GM18868 (cell line): ENCODE data around the gene CNNM2.

ENCODE experiments used
- ATAC-seq: cut with Tn5 transposase; IDR thresholded peaks from one replicate; pipeline ENCODE4 v1.9.1; 2021; ENCODE audit warnings: mild to moderate bottlenecking, moderate library complexity; ENCODE audit not compliant: unreplicated experiment

CNNM2 gene

GRCh38 chr10:103100620-103101019 is 182.5 kb downstream of the CNNM2 start:
- no peak for ATAC-seq

- ATAC-seq: no peak
Measured at GRCh38 chr10:103102195-103102594, 184.1 kb downstream of the CNNM2 start.

- no peak for ATAC-seq
Measured at GRCh38 chr10:103103989-103104388, 185.9 kb downstream of the CNNM2 start.

- ATAC-seq: no peak
Measured at GRCh38 chr10:103104721-103105120, 186.6 kb downstream of the CNNM2 start.

- no peak for ATAC-seq
Measured at GRCh38 chr10:103105462-103105861, 187.4 kb downstream of the CNNM2 start.

GRCh38 chr10:103106539-103106938 is 188.4 kb downstream of the CNNM2 start:
- ATAC-seq: no peak

GRCh38 chr10:103109821-103110220 is 191.7 kb downstream of the CNNM2 start:
- ATAC-seq: no peak

GRCh38 chr10:103110407-103110806 is 192.3 kb downstream of the CNNM2 start:
- no peak for ATAC-seq

- peak; percentile 66 for ATAC-seq
Measured at GRCh38 chr10:103111031-103111917, 193.2 kb downstream of the CNNM2 start.

- ATAC-seq: peak; percentile 60
Measured at GRCh38 chr10:103111918-103112877, 194.1 kb downstream of the CNNM2 start.

- ATAC-seq: no peak
Measured at GRCh38 chr10:103114876-103115275, 196.8 kb downstream of the CNNM2 start.

GRCh38 chr10:103117247-103117646 is 199.2 kb downstream of the CNNM2 start:
- ATAC-seq: no peak

GRCh38 chr10:103120546-103120945 is 202.5 kb downstream of the CNNM2 start:
- no peak for ATAC-seq

GRCh38 chr10:103120977-103121735 is 203.1 kb downstream of the CNNM2 start:
- ATAC-seq: no peak

GRCh38 chr10:103123282-103124024 is 205.4 kb downstream of the CNNM2 start:
- ATAC-seq: no peak

- no peak for ATAC-seq
Measured at GRCh38 chr10:103124420-103125096, 206.5 kb downstream of the CNNM2 start.

GRCh38 chr10:103125323-103126267 is 207.5 kb downstream of the CNNM2 start:
- ATAC-seq: peak; percentile 94

- no peak for ATAC-seq
Measured at GRCh38 chr10:103127241-103127640, 209.1 kb downstream of the CNNM2 start.
